B cell (primary cell): ENCODE data around the gene PDPK1. TPM values are rescaled to one million over a fixed set of nuclear protein-coding genes. Genes with fewer than 3 reads are reported as not detected.
A peak's percentile ranks its signal among the peaks of the same experiment; 100 is the strongest.
"Not testable (repeated sequence)": the region's sequence is repeated elsewhere in the genome, so short reads cannot be mapped to it uniquely, and the experiment has no call there.

Experiments
- ATAC-seq: fragments of 200-7000 bp; cut with Tn5 transposase; one replicate; pipeline ENCODE4 v1.10.0; 2021; ENCODE audit warnings: low read depth, mild to moderate bottlenecking, moderate number of reproducible peaks, moderate library complexity
- CTCF ChIA-PET: fragments of 350-600 bp; sonication (Branson Sonifier 250); formaldehyde crosslinking; loops from one replicate; lab custom pipeline; 2021; ENCODE audit warnings: antibody characterized with exemption, inconsistent platforms; lab: Charles Lee
- POLR2A ChIA-PET: fragments of 350-600 bp; sonication (Branson Sonifier 250); formaldehyde crosslinking; loops from one replicate; lab custom pipeline; 2021; ENCODE audit warnings: antibody characterized with exemption; lab: Charles Lee
- DNase-seq: peaks from one replicate; pipeline ENCODE4 v3.0.0; 2013
- H2AFZ ChIP-seq: 2 replicates; pipeline ENCODE4 v1.6.1; 2012; ENCODE audit warnings: mild to moderate bottlenecking, low read depth, low read length; ENCODE audit not compliant: insufficient read depth, poor library complexity, severe bottlenecking
- H3K27ac ChIP-seq, 2 donors: 1 replicate in 1 of 2; 2 replicates in 1 of 2; pipeline ENCODE4 v1.5.1; 2012 to 2013; ENCODE audit warnings: low read length in 2 of 2, mild to moderate bottlenecking in 2 of 2, moderate library complexity in 1 of 2
- H3K27me3 ChIP-seq, 4 experiments: fragments of 200-600 bp in 1 of 4; sonication (generic) in 1 of 4; replicated peaks in 1 of 4; 1 replicate in 2 of 4; 2 replicates in 2 of 4; pipeline versions ENCODE4 v1.6.1 to v1.7.0; 2013 to 2016; ENCODE audit warnings: low read length in 3 of 4, mild to moderate bottlenecking in 2 of 4, mixed read lengths in 1 of 4, moderate library complexity in 1 of 4; ENCODE audit not compliant: insufficient read depth in 4 of 4, control insufficient read depth in 3 of 4; ENCODE audit errors: control extremely low read depth in 1 of 4
- H3K36me3 ChIP-seq, 2 experiments: replicated peaks in 1 of 2; 1 replicate in 1 of 2; 2 replicates in 1 of 2; pipeline versions ENCODE4 v1.6.1 to v1.7.1; 2013; ENCODE audit warnings: low read length in 1 of 2; ENCODE audit not compliant: insufficient read depth in 2 of 2, control insufficient read depth in 1 of 2; ENCODE audit errors: control extremely low read depth in 1 of 2, extremely low read depth in 1 of 2
- H3K4me1 ChIP-seq, 2 donors: fragments of 200-600 bp in 1 of 2; sonication (generic) in 1 of 2; 1 replicate in 1 of 2; 2 replicates in 1 of 2; pipeline versions ENCODE4 v1.5.1 to v1.6.1; 2013 to 2017; ENCODE audit warnings: low read length in 2 of 2; ENCODE audit not compliant: control insufficient read depth in 2 of 2, insufficient read depth in 2 of 2
- H3K4me2 ChIP-seq: replicated peaks from 2 replicates; pipeline ENCODE3; 2012; ENCODE audit warnings: mild to moderate bottlenecking, low read depth, low read length; ENCODE audit not compliant: poor library complexity, severe bottlenecking
- H3K4me3 ChIP-seq, 5 experiments: fragments of 200-600 bp in 1 of 5; sonication (generic) in 1 of 5; 1 replicate in 3 of 5; 2 replicates in 2 of 5; pipeline versions ENCODE4 v1.5.1 to v1.7.0; 2011 to 2016; ENCODE audit warnings: low read length in 4 of 5, mild to moderate bottlenecking in 4 of 5, low read depth in 2 of 5, control low read depth in 1 of 5, moderate library complexity in 1 of 5; ENCODE audit not compliant: insufficient read depth in 1 of 5; ENCODE audit errors: control extremely low read depth in 1 of 5, extremely low read depth in 1 of 5
- H3K79me2 ChIP-seq: fragments of 200-600 bp; sonication (generic); one replicate; pipeline ENCODE4 v1.6.0; 2016; ENCODE audit warnings: low read length; ENCODE audit not compliant: control insufficient read depth, insufficient read depth
- H3K9ac ChIP-seq: fragments of 200-600 bp; sonication (generic); 2 replicates; pipeline ENCODE4 v1.6.1; 2017; ENCODE audit warnings: mild to moderate bottlenecking, low read length, moderate library complexity
- H3K9me3 ChIP-seq, 3 donors: one replicate each; pipeline versions ENCODE4 v1.6.1 to v1.7.1; 2013; ENCODE audit warnings: low read length in 2 of 3; ENCODE audit not compliant: control insufficient read depth in 2 of 3, insufficient read depth in 1 of 3; ENCODE audit errors: control extremely low read depth in 1 of 3
- H4K20me1 ChIP-seq: 2 replicates; pipeline ENCODE4 v1.6.0; 2012; ENCODE audit warnings: mild to moderate bottlenecking, low read length; ENCODE audit not compliant: insufficient read depth, control insufficient read depth, poor library complexity, severe bottlenecking
- H3K27ac Mint-ChIP-seq: one replicate; pipeline ENCODE4 v1.8.0; 2021; ENCODE audit warnings: mixed read lengths
- H3K27me3 Mint-ChIP-seq: one replicate; pipeline ENCODE4 v1.8.0; 2021; ENCODE audit warnings: mixed read lengths
- H3K4me1 Mint-ChIP-seq: one replicate; pipeline ENCODE4 v1.8.0; 2021; ENCODE audit warnings: mixed read lengths
- H3K4me3 Mint-ChIP-seq: one replicate; pipeline ENCODE4 v1.8.0; 2021; ENCODE audit warnings: mixed read lengths
- H3K9me3 Mint-ChIP-seq: one replicate; pipeline ENCODE4 v1.8.0; 2022; ENCODE audit warnings: mixed read lengths; ENCODE audit not compliant: insufficient read depth
- WGBS: methylation state at CpG from one replicate; pipeline ENCODE4 v1.1.5; 2013; ENCODE audit warnings: missing lambda C conversion rate; ENCODE audit not compliant: insufficient coverage; 5-methylcytosine and 5-hydroxymethylcytosine counted together
- intact Hi-C: fragments of 100-400 bp; cut with micrococcal nuclease; formaldehyde crosslinking; loops from one replicate; pipeline ENCODE4 v1.10.0; 2022
- polyA plus RNA-seq: library from polyadenylated mRNA; depleted of rRNA; stranded (reverse); fragments of >200 nt; gene quantifications from 2 replicates; pipeline ENCODE4 v1.2.3, GENCODE V29; 2012
- total RNA-seq, 2 donors: library from RNA; stranded (reverse); fragments of 120-200 nt in 1 of 2; gene quantifications; 1 replicate in 1 of 2; 2 replicates in 1 of 2; pipeline versions ENCODE4 v1.2.3 to v1.2.4, GENCODE V29; 2013 to 2022
- TF ChIP-seq, protein P1 (sequence below): fragments of 200-600 bp; IDR thresholded peaks from one replicate; pipeline ENCODE4 v1.8.0; 2022; ENCODE audit warnings: antibody characterized with exemption, mild to moderate bottlenecking

Gene PDPK1
- total and polyA plus RNA-seq, 2 donors (not counting 1 experiment from before 2014, with no cell fraction given): 32.5 to 84.1 TPM

DNA sequence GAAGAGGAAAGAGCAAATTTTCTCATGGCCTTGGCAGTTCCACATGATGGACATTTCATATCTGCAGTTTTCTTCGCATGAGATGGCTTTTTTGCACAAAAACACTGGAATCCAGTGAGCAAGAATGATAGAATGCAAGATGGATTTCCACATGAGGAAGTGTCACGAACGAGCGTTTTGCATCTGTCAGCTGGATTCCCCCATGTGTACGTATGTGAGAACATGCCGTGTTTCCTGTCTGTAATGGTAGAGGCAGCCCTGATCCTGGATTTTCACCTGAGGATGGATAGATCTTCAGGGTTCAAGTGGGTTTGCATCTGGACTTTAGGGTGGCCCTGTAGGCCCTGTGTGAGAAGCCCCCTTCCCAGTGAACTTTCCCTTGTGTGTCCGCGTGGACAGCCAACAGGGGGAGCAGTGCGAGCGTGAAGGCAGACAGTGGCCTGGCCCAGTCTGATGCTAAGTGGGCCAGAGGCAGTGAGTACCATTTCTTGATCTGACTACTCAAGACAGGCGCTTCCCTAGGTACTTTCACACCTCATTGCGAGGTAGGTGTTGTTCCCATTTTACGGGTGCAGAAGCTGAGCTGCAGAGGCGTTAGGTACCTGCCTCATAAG lies 2.1 kb downstream of the PDPK1 start:
- Histone ChIP-seq H3K27ac (peak overlapping the region; percentile 71 to 87), H3K79me2 (peaks cover 43% of the 10 kb centered on the region), H4K20me1 (peaks cover 43% of the 10 kb centered on the region), H3K4me2 (peak overlapping the region; percentile 55), H3K4me1 (peaks cover 33 to 39% of the 10 kb centered on the region in 2 donors)
- ATAC-seq, H3K36me3 ChIP-seq, H3K9me3 ChIP-seq, POLR2A ChIA-PET, H3K27me3 ChIP-seq, H3K9me3 Mint-ChIP-seq, H2AFZ ChIP-seq, CTCF ChIA-PET, H3K27me3 Mint-ChIP-seq, intact Hi-C loops, H3K4me3 ChIP-seq, H3K9ac ChIP-seq: not testable (repeated sequence)
- peak; percentile 62 for DNase-seq
- peak overlapping the region; percentile 72 for H3K27ac Mint-ChIP-seq
- peaks cover 39% of the 10 kb centered on the region for H3K4me1 Mint-ChIP-seq
- TF ChIP-seq, protein P1, sequence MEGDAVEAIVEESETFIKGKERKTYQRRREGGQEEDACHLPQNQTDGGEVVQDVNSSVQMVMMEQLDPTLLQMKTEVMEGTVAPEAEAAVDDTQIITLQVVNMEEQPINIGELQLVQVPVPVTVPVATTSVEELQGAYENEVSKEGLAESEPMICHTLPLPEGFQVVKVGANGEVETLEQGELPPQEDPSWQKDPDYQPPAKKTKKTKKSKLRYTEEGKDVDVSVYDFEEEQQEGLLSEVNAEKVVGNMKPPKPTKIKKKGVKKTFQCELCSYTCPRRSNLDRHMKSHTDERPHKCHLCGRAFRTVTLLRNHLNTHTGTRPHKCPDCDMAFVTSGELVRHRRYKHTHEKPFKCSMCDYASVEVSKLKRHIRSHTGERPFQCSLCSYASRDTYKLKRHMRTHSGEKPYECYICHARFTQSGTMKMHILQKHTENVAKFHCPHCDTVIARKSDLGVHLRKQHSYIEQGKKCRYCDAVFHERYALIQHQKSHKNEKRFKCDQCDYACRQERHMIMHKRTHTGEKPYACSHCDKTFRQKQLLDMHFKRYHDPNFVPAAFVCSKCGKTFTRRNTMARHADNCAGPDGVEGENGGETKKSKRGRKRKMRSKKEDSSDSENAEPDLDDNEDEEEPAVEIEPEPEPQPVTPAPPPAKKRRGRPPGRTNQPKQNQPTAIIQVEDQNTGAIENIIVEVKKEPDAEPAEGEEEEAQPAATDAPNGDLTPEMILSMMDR: peak; percentile 44
- WGBS: 33% methylated on average over 8 of the region's 14 CpGs
- peak overlapping the region; percentile 68 for H3K4me3 Mint-ChIP-seq

DNA sequence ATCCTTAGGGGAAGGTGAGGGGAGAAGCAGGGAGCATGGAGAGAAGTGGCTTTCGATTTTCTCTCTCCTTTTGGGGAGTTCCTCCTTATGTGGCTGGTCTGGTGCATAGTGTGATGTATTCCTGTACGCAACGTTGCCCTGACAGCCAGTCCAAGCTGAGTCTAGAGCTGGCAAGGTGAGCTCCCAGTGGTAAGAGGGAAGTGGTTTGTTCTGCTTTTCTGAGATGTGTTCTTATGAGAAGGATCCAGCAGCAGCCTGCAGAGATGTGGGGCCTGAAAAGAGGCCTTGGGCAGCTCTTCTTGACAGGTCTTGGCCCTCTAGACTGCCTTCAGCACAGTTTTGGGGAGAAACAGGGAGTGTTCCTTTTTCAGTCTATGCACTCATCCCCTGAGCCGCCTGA lies 3.1 kb downstream of the PDPK1 start:
- Histone ChIP-seq H3K4me2 (peak overlapping the region; percentile 15), H3K79me2 (peaks cover 53% of the 10 kb centered on the region)
- CTCF ChIA-PET: not testable (repeated sequence)

DNA sequence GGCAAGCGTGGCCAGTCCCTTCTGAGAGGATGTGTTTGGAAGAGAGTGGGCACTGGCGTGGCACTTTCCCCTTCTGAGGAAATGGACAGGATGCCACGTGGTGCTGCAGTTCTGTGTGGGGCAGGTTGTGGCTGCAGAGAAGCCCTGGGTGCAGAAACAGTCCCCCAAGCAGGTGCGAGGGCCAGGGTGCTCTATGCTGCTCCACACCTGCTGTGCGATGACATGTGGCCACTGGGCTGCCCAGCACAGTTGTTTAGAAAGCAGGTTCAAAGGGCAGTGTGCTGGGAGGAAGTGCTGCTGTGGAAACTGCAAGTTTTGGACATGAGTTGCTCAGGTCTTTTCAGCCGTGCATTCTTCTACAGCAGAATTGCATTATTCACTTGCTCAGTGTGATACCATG lies 3.6 kb downstream of the PDPK1 start:
- Histone ChIP-seq H3K4me2 (peak overlapping the region; percentile 15), H3K4me1 (peaks cover 33 to 39% of the 10 kb centered on the region in 2 donors), H4K20me1 (peaks cover 57% of the 10 kb centered on the region), H3K27ac (peak overlapping the region; percentile 18 to 39), H3K79me2 (peaks cover 54% of the 10 kb centered on the region)
- intact Hi-C loops, H3K27me3 Mint-ChIP-seq, H3K9ac ChIP-seq, H3K36me3 ChIP-seq, H2AFZ ChIP-seq, H3K9me3 ChIP-seq, H3K27me3 ChIP-seq, CTCF ChIA-PET, ATAC-seq, H3K4me3 ChIP-seq, H3K9me3 Mint-ChIP-seq, DNase-seq: not testable (repeated sequence)
- Mint-ChIP-seq H3K27ac (peak overlapping the region; percentile 91), H3K4me3 (peak overlapping the region; percentile 81), H3K4me1 (peaks cover 40% of the 10 kb centered on the region)
- WGBS: 85% methylated on average over 2 of the region's 6 CpGs
- POLR2A ChIA-PET: interaction anchor here (1.2 kb wide), 1 partner anchor 21 kb away, joined by 5 read pairs; no protein-coding TSS in a partner anchor

More for the DNA sequence above, 3.1 kb downstream of the PDPK1 start:
- peaks cover 33 to 39% of the 10 kb centered on the region in 2 donors for H3K4me1 ChIP-seq
- H3K36me3 ChIP-seq, H3K27me3 Mint-ChIP-seq, H2AFZ ChIP-seq, intact Hi-C loops, H3K9me3 Mint-ChIP-seq, H3K4me3 ChIP-seq, H3K9me3 ChIP-seq, H3K27me3 ChIP-seq, H3K9ac ChIP-seq: not testable (repeated sequence)
- peaks cover 52% of the 10 kb centered on the region for H4K20me1 ChIP-seq
- peak overlapping the region; percentile 71 to 87 for H3K27ac ChIP-seq
- H3K4me3 Mint-ChIP-seq: peak overlapping the region; percentile 81
- POLR2A ChIA-PET: interaction anchor here (1.2 kb wide), 1 partner anchor 20 kb away, joined by 5 read pairs; no protein-coding TSS in a partner anchor
- 24% methylated on average over 3 of the region's 4 CpGs for WGBS
- H3K27ac Mint-ChIP-seq: peak overlapping the region; percentile 91
- H3K4me1 Mint-ChIP-seq: peaks cover 40% of the 10 kb centered on the region
- DNase-seq (peak; percentile 77), ATAC-seq (peak; percentile 20)
